ENCODE results near the gene SLC12A7.

The SLC12A7 gene

DNA sequence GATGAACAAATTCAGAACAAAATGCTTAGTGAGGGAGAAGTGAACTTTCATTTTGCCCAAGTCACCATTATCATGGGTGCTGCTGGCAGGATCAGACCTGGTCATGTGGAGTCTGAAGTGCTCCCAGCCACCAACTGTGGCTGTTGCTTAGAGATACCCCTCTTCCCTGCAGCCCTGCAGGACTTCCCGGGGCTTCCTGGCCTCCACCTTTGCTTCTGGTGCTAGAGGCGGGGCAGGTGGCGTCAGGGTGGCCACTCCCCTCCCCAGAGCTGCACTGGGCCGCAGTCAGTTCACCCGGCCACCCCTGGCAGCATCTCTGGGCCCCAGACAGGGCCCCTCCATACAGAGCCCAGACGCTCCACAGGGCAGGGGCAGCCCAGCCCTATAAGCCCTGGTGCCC lies 30.0 kb upstream of the SLC12A7 start:
- Histone ChIP-seq H3K4me3 (ENCODE audit: insufficient read depth, low read depth, low read length) (no peak overlapping the region), H3K36me3 (ENCODE audit: control insufficient read depth, insufficient read depth, low read length) (no peaks in the 10 kb centered on the region), H3K27ac (ENCODE audit: insufficient read depth, low read depth, low read length, poor library complexity, severe bottlenecking) (no peak overlapping the region), H3K4me1 (ENCODE audit: control insufficient read depth, insufficient read depth, low read length) (peaks cover 4% of the 10 kb centered on the region), H3K27me3 (ENCODE audit: control insufficient read depth, insufficient read depth, low read length, poor library complexity, severe bottlenecking) (no peaks in the 10 kb centered on the region), H3K9me3 (ENCODE audit: control insufficient read depth, low read length) (no peaks in the 10 kb centered on the region)
- WGBS, 2 experiments, result 45 to 49% methylated on average over 6 of the region's 6 CpGs

DNA sequence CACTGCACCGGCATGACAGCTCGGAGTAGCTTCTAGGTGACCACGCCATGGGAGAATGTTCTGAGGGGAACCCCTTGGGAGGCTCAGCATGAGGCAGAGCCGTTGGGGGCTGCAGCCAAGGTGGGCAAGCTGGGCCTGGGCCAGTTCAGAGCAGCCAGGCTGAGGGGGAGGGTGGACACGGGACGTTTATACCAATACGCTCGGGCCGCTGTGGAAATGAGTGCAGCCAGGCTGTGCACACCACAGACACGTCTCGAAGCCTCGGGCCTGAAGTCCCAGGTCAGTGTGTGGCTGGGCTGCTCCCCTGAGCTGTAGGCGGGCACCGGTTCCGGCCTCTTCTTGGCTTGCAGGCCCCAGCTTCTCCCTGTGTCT lies 28.9 kb upstream of the SLC12A7 start:
- no peak overlapping the region for H3K4me3 ChIP-seq (ENCODE audit: insufficient read depth, low read depth, low read length)
- H3K27me3 ChIP-seq (ENCODE audit: control insufficient read depth, insufficient read depth, low read length, poor library complexity, severe bottlenecking), result no peaks in the 10 kb centered on the region
- WGBS, 2 experiments, result 87 to 89% methylated on average over 15 of the region's 15 CpGs
- peaks cover 4% of the 10 kb centered on the region for H3K4me1 ChIP-seq (ENCODE audit: control insufficient read depth, insufficient read depth, low read length)
- no peaks in the 10 kb centered on the region for H3K36me3 ChIP-seq (ENCODE audit: control insufficient read depth, insufficient read depth, low read length)
- no peaks in the 10 kb centered on the region for H3K9me3 ChIP-seq (ENCODE audit: control insufficient read depth, low read length)
- no peak overlapping the region for H3K27ac ChIP-seq (ENCODE audit: insufficient read depth, low read depth, low read length, poor library complexity, severe bottlenecking)

DNA sequence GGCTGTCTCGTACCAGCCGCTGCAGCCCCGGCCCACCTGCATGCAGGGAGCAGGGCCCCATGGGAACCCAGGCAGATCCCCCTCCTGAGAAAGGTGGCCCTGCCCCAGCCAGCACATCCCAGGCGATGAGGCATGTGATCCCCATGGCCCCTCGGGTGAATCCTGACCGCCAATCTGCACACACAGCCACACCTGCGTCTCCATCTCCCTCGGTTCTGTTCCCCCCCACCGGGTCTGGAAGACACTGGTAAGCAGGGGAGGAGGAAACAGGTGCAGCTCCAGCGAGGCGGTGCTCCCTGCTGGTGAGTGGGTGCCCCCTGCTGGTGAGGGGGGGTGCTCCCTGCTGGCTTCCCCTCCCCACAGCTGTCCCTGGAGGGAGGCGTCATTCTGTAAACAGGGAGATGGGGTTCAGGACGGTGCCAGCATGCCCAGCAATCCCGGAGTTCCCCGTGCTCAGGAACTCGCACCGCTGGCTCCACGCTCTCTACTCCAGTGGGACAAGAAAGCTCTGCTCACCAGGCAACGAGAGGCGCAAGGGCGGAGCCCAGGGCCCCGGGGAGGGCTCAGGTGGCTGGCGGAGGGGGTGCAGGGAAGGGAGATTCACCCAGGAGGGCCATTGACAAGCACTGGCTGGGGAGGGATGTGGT lies 28.4 kb upstream of the SLC12A7 start:
- no peaks in the 10 kb centered on the region for H3K36me3 ChIP-seq (ENCODE audit: control insufficient read depth, insufficient read depth, low read length)
- H3K4me3 ChIP-seq (ENCODE audit: insufficient read depth, low read depth, low read length), result no peak overlapping the region
- H3K27me3 ChIP-seq (ENCODE audit: control insufficient read depth, insufficient read depth, low read length, poor library complexity, severe bottlenecking), result no peaks in the 10 kb centered on the region

DNA sequence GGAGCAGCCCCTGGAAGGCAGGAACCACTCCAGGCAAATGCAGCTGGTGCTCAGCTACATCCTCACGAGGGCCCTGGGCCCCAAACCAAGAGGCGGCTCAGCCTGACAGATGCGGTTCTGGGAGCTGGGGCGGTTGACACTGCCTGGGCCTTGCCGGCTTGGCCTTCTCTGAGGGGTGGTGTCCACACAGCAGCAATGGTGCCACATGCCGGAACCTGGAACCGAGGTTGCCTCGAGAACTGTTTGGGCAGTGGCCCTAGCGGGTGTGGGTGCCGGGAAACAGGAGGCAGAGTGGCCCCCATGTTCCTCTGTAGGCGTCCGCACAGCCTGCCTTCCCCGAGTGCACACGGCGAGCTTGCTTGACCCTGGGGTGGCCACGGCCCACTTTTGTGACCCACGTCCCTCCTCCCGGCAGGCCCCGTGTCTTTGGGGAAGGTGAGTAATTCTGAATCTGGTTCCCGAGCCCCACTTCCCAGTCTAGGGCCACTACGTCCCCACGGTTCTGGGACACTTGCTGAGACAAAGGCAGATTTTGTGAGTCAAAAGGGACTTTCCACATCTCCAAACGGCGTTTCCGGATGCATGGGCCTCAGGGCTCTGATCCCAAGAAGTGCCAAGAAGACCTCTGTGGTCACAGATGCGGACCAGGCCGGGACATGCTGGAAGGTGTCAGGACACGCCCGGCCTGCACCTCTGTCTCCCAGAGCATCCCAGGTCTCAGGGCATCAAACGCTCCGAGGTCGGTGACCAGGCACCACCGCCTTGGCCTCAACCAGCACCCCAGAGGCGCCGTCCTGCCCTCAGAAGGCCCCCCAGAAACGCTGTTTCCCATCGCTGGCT lies 27.7 kb upstream of the SLC12A7 start:
- WGBS, 2 experiments, result 94 to 95% methylated on average over 37 of the region's 37 CpGs
- Histone ChIP-seq H3K4me1 (ENCODE audit: control insufficient read depth, insufficient read depth, low read length) (peaks cover 4% of the 10 kb centered on the region), H3K27me3 (ENCODE audit: control insufficient read depth, insufficient read depth, low read length, poor library complexity, severe bottlenecking) (no peaks in the 10 kb centered on the region), H3K36me3 (ENCODE audit: control insufficient read depth, insufficient read depth, low read length) (no peaks in the 10 kb centered on the region), H3K4me3 (ENCODE audit: insufficient read depth, low read depth, low read length) (no peak overlapping the region), H3K9me3 (ENCODE audit: control insufficient read depth, low read length) (no peaks in the 10 kb centered on the region), H3K27ac (ENCODE audit: insufficient read depth, low read depth, low read length, poor library complexity, severe bottlenecking) (no peak overlapping the region)

More for the DNA sequence above, 28.4 kb upstream of the SLC12A7 start:
- peaks cover 4% of the 10 kb centered on the region for H3K4me1 ChIP-seq (ENCODE audit: control insufficient read depth, insufficient read depth, low read length)
- H3K9me3 ChIP-seq (ENCODE audit: control insufficient read depth, low read length), result no peaks in the 10 kb centered on the region
- no peak overlapping the region for H3K27ac ChIP-seq (ENCODE audit: insufficient read depth, low read depth, low read length, poor library complexity, severe bottlenecking)
- WGBS, 2 experiments, result 63% methylated on average over 23 of the region's 23 CpGs

DNA sequence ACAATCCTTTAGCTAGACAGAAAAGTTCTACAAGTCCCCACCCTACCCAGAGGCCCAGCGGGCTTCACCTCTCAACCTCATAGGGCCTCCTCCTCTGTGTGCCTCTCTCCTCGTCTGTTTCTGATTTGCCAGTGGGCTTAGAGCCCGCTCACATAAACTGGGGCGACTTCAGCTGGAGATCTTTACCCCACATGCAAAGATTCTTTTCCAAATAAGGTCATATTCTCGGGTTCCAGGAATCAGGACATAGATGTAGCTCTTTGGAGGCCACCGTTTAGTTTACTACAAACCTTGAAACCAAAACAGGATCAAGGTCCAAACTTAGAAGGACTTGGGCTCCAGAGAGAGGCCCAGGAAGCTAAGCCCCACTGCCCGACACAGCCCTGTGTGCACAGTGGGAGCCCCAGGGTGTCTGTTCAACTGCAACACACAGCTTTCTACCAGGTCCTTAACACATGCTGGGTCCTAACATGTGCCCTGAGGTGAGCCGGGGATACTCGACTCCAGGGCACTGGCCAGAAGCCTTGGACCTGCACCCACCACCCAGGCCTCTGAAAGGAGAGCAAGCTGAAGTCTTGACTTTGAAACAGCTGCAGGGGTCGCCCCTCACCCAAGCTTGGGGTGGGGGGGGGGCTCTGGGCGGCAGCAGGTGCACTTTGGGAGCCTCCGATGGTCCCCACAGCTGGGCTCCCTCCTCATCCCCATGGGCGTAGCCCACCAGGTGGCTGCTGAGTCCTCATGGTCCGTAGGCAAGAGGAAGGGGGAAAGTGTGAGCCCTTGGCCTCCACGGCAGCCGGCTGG lies 26.8 kb upstream of the SLC12A7 start:
- Histone ChIP-seq H3K27me3 (ENCODE audit: control insufficient read depth, insufficient read depth, low read length, poor library complexity, severe bottlenecking) (no peaks in the 10 kb centered on the region), H3K4me1 (ENCODE audit: control insufficient read depth, insufficient read depth, low read length) (peaks cover 6% of the 10 kb centered on the region), H3K36me3 (ENCODE audit: control insufficient read depth, insufficient read depth, low read length) (no peaks in the 10 kb centered on the region), H3K27ac (ENCODE audit: insufficient read depth, low read depth, low read length, poor library complexity, severe bottlenecking) (no peak overlapping the region), H3K4me3 (ENCODE audit: insufficient read depth, low read depth, low read length) (no peak overlapping the region), H3K9me3 (ENCODE audit: control insufficient read depth, low read length) (no peaks in the 10 kb centered on the region)
- WGBS, 2 experiments, result 91 to 94% methylated on average over 16 of the region's 16 CpGs

DNA sequence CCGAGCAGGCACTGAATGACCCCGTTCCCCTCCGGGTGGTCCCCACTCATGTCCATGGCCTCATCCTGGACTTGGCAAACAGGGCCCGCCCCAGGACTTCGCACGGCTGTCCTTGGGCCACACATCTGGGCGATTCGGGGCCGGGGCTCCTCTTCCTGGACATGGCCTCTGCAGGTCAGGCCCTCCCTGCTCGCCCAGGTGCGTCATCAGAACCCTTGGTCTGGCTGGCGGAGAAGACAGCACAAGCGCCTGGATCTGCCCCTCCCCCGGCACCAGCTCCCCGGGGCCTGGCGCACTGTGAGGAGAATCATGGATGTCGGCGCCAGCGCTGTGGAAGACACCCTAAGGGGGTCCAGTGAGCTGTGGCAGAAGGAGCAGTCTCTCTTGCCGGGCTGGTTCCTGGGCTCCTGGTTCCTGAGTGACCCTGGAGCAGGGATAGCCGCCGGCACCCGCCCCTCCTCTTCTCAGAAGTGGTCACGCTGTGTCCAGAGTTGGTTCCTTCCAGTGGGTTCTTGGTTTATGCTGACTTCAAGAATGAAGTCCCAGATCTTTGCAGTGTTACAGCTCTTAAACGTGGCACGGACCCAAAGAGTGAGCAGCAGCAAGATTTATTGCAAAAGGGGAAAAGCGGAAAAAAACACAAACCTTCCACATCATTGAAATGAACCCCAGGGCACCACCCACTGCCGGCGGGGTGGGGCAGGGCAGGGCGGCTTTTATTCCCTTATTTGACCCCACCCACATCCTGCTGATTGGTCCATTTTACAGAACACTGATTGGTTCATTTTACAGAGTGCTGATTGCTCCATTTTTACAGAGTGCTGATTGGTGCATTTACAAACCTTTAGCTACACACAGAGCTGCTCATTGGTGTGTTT lies 25.9 kb upstream of the SLC12A7 start:
- Histone ChIP-seq H3K9me3 (ENCODE audit: control insufficient read depth, low read length) (no peaks in the 10 kb centered on the region), H3K27me3 (ENCODE audit: control insufficient read depth, insufficient read depth, low read length, poor library complexity, severe bottlenecking) (no peaks in the 10 kb centered on the region), H3K4me3 (ENCODE audit: insufficient read depth, low read depth, low read length) (no peak overlapping the region), H3K4me1 (ENCODE audit: control insufficient read depth, insufficient read depth, low read length) (peaks cover 11% of the 10 kb centered on the region), H3K36me3 (ENCODE audit: control insufficient read depth, insufficient read depth, low read length) (no peaks in the 10 kb centered on the region), H3K27ac (ENCODE audit: insufficient read depth, low read depth, low read length, poor library complexity, severe bottlenecking) (no peak overlapping the region)
- 92 to 93% methylated on average over 30 of the region's 30 CpGs for WGBS, 2 experiments

DNA sequence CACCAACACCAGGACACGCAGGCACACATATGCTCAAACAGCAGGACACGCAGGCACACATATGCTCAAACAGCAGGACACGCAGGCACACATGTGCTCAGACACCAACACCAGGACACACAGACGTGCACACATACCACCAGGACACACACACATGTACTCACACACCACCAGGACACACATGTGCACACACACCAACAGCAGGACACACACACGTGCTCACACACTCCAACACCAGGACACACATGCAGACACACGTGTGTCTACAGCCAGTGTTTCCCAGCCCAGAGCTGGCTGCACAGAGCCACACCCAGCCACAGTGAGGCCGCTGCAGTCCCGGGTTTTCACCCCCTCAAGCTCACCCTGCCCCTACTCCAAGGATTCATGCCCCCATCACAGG lies 25.0 kb upstream of the SLC12A7 start:
- Histone ChIP-seq H3K27ac (ENCODE audit: insufficient read depth, low read depth, low read length, poor library complexity, severe bottlenecking) (no peak overlapping the region), H3K36me3 (ENCODE audit: control insufficient read depth, insufficient read depth, low read length) (no peaks in the 10 kb centered on the region), H3K4me1 (ENCODE audit: control insufficient read depth, insufficient read depth, low read length) (peaks cover 11% of the 10 kb centered on the region), H3K27me3 (ENCODE audit: control insufficient read depth, insufficient read depth, low read length, poor library complexity, severe bottlenecking) (no peaks in the 10 kb centered on the region), H3K4me3 (ENCODE audit: insufficient read depth, low read depth, low read length) (no peak overlapping the region), H3K9me3 (ENCODE audit: control insufficient read depth, low read length) (no peaks in the 10 kb centered on the region)
- 92 to 94% methylated on average over 8 of the region's 8 CpGs for WGBS, 2 experiments

DNA sequence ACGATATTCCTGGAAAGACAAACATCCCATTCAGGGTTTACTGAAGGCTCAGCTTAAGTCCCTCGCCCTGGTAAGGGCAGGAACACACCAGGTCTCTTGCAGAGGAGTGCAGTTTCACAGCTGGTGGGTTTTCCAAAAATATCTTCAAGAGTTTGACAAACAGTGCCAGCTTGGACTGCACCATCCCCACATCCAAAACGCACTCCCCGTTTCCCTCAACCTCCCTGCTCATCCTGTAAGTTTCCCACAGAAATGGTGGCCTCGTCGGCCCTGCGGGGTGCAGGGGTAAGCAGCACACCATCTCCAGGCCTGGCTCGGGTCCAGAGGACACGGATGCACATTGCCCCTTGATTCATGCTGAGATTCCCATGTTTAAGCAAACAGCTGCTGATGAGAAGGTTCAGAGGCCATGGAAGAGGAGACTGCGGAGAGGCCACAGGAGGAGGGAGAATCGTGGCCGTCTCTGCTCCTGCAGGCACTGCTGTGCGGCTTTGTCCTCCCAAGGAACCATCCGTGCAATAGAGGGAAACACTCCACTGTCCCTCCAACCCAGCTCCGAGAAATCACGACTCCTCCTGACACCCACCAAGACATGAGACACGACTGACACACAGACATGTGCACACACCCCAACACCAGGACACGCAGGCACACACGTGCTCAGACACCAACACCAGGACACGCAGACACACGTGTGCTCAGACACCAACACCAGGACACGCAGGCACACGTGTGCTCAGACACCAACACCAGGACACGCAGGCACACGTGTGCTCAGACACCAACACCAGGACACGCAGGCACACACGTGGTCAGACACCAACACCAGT lies 24.0 kb upstream of the SLC12A7 start:
- WGBS, 2 experiments, result 89 to 91% methylated on average over 27 of the region's 27 CpGs
- Histone ChIP-seq H3K4me1 (ENCODE audit: control insufficient read depth, insufficient read depth, low read length) (peaks cover 11% of the 10 kb centered on the region), H3K4me3 (ENCODE audit: insufficient read depth, low read depth, low read length) (no peak overlapping the region), H3K36me3 (ENCODE audit: control insufficient read depth, insufficient read depth, low read length) (no peaks in the 10 kb centered on the region), H3K9me3 (ENCODE audit: control insufficient read depth, low read length) (no peaks in the 10 kb centered on the region), H3K27ac (ENCODE audit: insufficient read depth, low read depth, low read length, poor library complexity, severe bottlenecking) (no peak overlapping the region), H3K27me3 (ENCODE audit: control insufficient read depth, insufficient read depth, low read length, poor library complexity, severe bottlenecking) (no peaks in the 10 kb centered on the region)

DNA sequence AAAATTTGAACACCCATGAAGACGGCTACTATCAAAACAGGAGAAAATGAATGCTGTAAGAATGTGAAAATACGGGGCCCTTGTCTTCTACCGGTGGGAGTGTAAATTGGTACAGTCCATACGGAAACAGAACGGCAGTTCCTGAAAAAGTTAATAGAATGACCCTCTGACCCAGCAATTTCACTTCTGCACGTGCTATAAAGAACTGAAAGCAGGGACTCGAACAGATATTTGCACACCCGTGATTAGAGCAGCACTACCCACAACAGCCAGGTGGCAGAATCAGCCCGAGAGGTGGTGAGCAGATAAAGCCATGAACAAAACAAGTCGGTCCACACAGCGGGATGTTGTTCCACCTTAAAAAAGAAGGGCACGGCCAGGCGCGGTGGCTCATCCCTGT lies 22.6 kb upstream of the SLC12A7 start:
- Histone ChIP-seq H3K36me3 (ENCODE audit: control insufficient read depth, insufficient read depth, low read length) (no peaks in the 10 kb centered on the region), H3K4me3 (ENCODE audit: insufficient read depth, low read depth, low read length) (no peak overlapping the region), H3K4me1 (ENCODE audit: control insufficient read depth, insufficient read depth, low read length) (peaks cover 7% of the 10 kb centered on the region), H3K27me3 (ENCODE audit: control insufficient read depth, insufficient read depth, low read length, poor library complexity, severe bottlenecking) (no peaks in the 10 kb centered on the region), H3K9me3 (ENCODE audit: control insufficient read depth, low read length) (no peaks in the 10 kb centered on the region), H3K27ac (ENCODE audit: insufficient read depth, low read depth, low read length, poor library complexity, severe bottlenecking) (no peak overlapping the region)
- WGBS, 2 experiments, result 89 to 91% methylated on average over 14 of the region's 14 CpGs
